C4-2B (cell line): ENCODE data around the gene CDCA3.

Experiments
- H3K27ac ChIP-seq: fragments of 450-650 bp; 2 replicates; pipeline ENCODE4 v1.5.1; 2017
- ZFX ChIP-seq: fragments of 450-650 bp; IDR thresholded peaks from 2 replicates; pipeline ENCODE4 v1.6.1; 2017
- TF ChIP-seq, protein P1 (sequence below): fragments of 450-650 bp; conservative IDR thresholded peaks from 2 replicates; pipeline ENCODE4 v1.5.1; 2017; ENCODE audit warnings: mild to moderate bottlenecking

CDCA3 gene

DNA sequence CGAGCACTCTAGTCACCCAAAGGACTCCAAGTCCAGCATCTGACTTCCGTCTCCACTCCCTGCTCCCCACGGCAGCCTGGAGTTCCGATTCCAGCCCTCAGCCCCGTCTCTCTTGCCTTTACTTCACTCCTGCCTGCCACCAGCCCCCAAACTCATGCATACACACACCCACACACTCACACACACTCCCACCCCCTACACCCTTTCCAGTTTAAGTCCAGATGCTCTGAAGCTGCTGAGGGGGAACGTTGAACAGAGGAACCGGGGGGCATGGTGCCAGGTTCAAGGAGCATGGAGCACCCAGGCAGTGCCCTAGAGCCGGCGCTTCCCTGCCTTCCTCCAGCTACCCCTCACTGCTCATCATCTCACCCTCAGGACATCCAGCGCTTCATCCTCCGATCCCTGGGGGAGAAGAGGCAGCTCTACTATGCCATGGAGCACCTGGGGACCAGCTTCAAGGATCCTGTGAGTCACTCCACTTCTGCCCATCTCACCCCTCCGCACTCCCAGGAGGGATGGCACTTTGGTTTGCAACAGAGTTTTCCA lies 19.6 kb downstream of the CDCA3 start:
- no peak overlapping the region for H3K27ac ChIP-seq
- TF ChIP-seq ZFX = no peak
- TF ChIP-seq, protein P1, sequence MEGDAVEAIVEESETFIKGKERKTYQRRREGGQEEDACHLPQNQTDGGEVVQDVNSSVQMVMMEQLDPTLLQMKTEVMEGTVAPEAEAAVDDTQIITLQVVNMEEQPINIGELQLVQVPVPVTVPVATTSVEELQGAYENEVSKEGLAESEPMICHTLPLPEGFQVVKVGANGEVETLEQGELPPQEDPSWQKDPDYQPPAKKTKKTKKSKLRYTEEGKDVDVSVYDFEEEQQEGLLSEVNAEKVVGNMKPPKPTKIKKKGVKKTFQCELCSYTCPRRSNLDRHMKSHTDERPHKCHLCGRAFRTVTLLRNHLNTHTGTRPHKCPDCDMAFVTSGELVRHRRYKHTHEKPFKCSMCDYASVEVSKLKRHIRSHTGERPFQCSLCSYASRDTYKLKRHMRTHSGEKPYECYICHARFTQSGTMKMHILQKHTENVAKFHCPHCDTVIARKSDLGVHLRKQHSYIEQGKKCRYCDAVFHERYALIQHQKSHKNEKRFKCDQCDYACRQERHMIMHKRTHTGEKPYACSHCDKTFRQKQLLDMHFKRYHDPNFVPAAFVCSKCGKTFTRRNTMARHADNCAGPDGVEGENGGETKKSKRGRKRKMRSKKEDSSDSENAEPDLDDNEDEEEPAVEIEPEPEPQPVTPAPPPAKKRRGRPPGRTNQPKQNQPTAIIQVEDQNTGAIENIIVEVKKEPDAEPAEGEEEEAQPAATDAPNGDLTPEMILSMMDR = no peak

DNA sequence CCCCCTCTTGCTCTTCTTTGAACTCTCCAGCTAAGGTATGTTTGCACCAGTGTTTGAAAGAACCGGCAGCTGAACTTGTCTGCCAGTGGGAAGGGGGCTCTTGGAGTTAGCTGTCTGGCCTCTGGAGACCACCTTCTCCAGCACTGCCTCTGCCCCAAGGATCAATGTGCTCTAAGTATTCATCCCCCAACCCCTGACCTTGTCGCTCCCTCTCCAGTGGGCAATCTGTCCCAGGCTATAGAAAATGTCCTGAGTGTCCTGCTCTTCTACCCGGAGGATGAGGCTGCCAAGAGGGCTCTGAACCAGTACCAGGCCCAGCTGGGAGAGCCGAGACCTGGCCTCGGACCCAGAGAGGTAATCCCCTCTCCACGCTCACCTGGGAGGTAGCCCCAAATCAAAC lies 20.1 kb downstream of the CDCA3 start:
- H3K27ac ChIP-seq = no peak overlapping the region
- TF ChIP-seq ZFX = no peak
- TF ChIP-seq, protein P1 = no peak

DNA sequence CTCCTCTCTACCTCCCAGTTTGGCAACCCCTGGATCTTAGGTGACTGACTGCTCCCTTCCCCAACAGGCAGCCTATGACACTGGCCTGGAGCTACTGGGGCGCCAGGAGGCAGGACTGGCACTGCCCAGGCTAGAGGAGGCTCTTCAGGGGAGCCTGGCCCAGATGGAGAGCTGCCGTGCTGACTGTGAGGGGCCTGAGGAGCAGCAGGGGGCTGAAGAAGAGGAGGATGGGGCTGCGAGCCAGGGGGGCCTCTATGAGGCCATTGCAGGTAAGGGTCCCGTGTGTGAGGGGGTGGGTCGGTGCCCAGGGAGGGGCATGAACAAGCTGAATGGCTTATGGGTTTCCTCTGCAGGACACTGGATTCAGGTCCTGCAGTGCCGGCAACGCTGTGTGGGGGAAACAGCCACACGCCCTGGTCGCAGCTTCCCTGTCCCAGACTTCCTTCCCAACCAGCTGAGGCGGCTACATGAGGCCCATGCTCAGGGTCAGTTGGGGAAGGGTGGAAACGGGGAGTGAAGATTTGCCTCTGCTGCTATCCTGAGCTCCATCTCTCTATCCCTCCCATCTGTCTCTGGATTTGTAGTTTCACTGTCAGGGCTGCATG lies 20.7 kb downstream of the CDCA3 start:
- no peak overlapping the region for H3K27ac ChIP-seq
- TF ChIP-seq, protein P1 = no peak
- no peak for TF ChIP-seq ZFX

DNA sequence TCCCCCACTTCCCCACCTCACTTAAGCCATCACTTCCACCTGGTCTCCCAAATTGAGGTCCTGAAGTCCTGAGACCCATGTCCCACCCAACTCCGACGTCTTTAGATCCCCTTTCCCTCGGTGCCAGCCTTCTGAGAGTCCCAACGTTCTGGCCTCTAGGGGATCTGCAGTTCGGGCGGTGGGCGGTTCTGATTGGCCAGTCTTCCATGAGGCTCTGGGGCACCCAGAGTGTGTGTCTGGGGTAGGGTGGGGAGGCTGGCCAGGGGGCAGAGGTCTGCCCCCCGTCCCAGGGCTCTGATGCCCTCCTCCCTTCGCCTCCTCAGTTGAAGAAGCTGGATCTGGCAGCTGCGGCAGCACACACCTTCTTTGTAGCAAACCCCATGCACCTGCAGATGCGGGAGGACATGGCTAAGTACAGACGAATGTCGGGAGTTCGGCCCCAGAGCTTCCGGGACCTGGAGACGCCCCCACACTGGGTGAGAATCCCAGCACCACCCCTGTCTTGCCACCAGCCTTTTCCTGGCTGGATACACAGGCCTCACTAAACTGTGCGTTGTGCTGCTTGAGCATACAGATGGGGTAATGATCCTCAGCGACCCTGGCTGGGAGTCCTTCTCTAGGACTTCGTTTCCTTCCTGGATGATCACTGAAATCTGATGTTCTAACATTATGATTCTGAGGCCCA lies 21.4 kb downstream of the CDCA3 start:
- H3K27ac ChIP-seq = no peak overlapping the region

DNA sequence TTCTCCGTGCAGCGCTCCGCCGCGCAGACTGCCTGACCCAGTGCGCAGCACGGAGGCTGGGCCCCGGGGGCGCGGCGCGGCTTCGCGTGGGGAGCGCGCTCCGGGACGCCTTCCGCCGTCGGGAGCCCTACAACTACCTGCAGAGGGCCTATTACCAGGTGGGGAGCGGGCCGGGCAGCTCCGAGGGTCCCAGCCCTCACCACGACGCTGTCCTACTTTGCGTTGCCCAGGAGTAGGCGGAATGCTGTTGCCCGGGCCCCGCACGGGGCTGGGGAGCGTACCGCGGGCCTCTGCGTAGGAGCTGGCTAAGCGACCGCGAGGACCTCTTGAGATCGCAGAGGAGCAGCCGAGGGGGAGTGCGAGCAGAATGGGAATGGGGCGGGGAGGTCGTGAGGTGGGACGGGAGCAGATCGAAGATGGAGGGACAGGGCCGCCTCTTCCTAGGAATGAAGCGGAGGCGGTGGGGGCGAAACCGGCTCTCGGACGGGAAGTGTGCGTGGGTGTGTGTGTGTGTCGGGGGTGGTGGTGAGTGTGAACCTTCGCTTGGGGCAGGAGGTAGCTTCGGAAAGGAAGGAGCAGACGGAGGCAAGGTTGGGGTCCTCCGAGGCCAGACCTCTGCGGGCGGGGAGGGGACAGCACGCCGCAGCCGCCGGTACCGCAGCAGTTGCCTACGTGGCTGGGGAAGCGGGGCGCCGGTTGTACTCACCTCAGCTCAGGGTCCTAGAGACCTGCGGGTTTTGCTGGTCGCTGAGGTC lies 22.1 kb downstream of the CDCA3 start:
- no peak overlapping the region for H3K27ac ChIP-seq
- no peak for TF ChIP-seq ZFX
- TF ChIP-seq, protein P1 = peak; percentile 16

More for the DNA sequence above, 21.4 kb downstream of the CDCA3 start:
- TF ChIP-seq, protein P1 = no peak

DNA sequence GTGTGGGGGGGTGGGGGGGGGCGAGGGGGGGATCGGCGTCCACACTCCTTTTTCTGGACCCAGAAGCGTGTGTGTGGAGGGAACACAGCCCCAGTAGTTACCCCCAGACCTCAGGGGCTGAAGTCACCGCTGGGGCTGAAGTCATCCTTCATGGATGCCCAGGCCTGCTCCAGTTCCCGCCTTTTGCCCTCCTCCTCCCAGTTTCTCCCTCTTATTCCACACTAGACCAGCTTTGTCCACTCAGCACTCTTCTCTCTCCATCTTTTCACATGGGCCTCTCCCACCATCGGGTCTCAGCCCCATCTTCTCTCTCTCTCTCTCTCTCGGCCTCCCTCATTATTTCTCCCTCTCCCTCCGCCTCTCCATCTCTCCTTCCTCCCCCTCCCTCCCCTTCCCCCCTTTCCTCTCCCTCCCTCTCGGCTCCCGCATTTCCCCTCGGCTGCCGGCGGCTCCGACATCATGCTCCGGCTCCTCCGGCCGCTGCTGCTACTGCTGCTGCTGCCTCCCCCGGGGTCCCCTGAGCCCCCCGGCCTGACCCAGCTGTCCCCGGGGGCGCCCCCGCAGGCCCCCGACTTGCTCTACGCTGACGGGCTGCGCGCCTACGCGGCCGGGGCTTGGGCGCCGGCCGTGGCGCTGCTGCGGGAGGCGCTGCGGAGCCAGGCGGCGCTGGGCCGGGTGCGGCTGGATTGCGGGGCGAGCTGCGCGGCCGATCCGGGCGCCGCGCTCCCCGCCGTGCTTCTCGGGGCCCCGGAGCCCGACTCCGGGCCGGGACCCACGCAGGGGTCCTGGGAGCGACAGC lies 22.9 kb downstream of the CDCA3 start, which contains the start of gene P3H3:
TSS of gene P3H3 (plus strand) at position 426 of the 799 bp plus-strand sequence. CDS start at position 460, 34 bp downstream.
- no peak within 1 kb of the TSS; the same call in 1 of the 2 replicates for H3K27ac ChIP-seq
- TF ChIP-seq ZFX = no peak
- TF ChIP-seq, protein P1 = peak; percentile 31
